GM12878 (cell line): ENCODE results near the gene TMEM140.

Source experiments
- CTCF ChIP-seq, 3 experiments: IDR thresholded peaks in 2 of 3; conservative IDR thresholded peaks in 1 of 3; 2 replicates each; pipeline ENCODE4 v1.5.1; 2011; ENCODE audit warnings: low read depth in 3 of 3, low read length in 3 of 3, mild to moderate bottlenecking in 3 of 3, control low read depth in 2 of 3, moderate library complexity in 2 of 3, inconsistent platforms in 1 of 3, mixed read lengths in 1 of 3; ENCODE audit not compliant: control insufficient read depth in 2 of 3, insufficient read depth in 1 of 3; ENCODE audit errors: extremely low read depth in 1 of 3
- EZH2 ChIP-seq: IDR thresholded peaks from 2 replicates; pipeline ENCODE4 v1.6.1; 2012; ENCODE audit warnings: low read depth, mild to moderate bottlenecking, control low read depth, inconsistent platforms, low read length, borderline replicate concordance; ENCODE audit not compliant: control insufficient read depth
- GATAD2B ChIP-seq: fragments of 450-650 bp; conservative IDR thresholded peaks from 2 replicates; pipeline ENCODE4 v1.6.1; 2017; ENCODE audit warnings: low read depth, mild to moderate bottlenecking, moderate library complexity
- HCFC1 ChIP-seq: fragments of 150-350 bp; IDR thresholded peaks from 2 replicates; pipeline ENCODE4 v1.6.1; 2014; ENCODE audit warnings: low read length
- POLR2AphosphoS5 ChIP-seq: IDR thresholded peaks from 2 replicates; pipeline ENCODE4 v1.6.1; 2011; ENCODE audit warnings: mild to moderate bottlenecking, low read length, inconsistent platforms
- SIN3A ChIP-seq: IDR thresholded peaks from 2 replicates; pipeline ENCODE4 v1.6.1; 2012; ENCODE audit warnings: low read depth, low read length, improper control_type of control experiment
- SUZ12 ChIP-seq: fragments of 200-600 bp; sonication (generic); IDR thresholded peaks from one replicate; pipeline ENCODE4 v1.6.1; 2018; ENCODE audit warnings: antibody characterized with exemption, mild to moderate bottlenecking; ENCODE audit not compliant: unreplicated experiment
- TF ChIP-seq, protein P1 (sequence below): IDR thresholded peaks from 2 replicates; pipeline ENCODE4 v1.6.1; 2012; ENCODE audit warnings: low read length, inconsistent platforms

DNA sequence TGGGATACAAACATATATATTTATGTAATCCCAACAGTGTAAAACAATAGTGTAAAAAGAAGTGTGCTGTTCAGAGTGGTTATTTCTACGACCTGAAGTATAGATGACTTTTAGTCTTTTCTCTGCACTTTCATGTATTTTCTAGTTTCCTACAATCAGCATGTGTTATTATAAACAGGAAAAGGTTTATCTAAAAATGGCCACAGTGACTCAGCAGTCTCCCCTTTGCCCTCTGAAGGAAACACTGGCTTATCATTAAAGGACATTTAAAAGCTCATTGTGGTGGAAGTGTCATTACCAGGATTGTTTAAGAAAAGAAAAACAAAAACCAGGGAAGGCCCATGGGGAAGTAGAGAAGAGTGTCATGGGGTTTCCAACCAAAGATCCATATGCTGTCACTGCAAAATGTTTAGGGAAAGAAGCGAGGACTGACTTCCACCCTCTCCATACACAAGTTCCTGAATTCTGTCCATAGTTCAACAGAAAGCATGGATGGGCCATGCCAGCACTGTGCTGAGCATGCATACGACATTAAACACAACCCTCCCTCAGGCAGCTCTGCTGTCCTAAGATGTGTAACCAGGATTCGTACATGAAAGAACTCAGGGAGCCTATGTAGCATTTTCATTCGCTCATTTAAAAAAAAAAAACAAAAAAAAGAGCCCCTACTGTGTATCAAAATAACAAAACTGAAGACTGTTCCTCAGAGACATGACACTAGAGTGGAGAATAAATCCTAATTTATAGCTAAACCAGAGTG is 12.4 kb downstream of the TMEM140 start:
- TF ChIP-seq GATAD2B (no peak), EZH2 (no peak), SUZ12 (no peak), SIN3A (no peak), HCFC1 (no peak), POLR2AphosphoS5 (no peak), CTCF (IDR thresholded peaks at IDR 0.05 in 2 of 3, conservative IDR thresholded peaks at IDR 0.05 in 1 of 3; ENCODE audit: control insufficient read depth in 2 of 3, extremely low read depth in 1 of 3, insufficient read depth in 1 of 3, low read depth in 3 of 3, low read length in 3 of 3) (no peak)
- TF ChIP-seq, protein P1, sequence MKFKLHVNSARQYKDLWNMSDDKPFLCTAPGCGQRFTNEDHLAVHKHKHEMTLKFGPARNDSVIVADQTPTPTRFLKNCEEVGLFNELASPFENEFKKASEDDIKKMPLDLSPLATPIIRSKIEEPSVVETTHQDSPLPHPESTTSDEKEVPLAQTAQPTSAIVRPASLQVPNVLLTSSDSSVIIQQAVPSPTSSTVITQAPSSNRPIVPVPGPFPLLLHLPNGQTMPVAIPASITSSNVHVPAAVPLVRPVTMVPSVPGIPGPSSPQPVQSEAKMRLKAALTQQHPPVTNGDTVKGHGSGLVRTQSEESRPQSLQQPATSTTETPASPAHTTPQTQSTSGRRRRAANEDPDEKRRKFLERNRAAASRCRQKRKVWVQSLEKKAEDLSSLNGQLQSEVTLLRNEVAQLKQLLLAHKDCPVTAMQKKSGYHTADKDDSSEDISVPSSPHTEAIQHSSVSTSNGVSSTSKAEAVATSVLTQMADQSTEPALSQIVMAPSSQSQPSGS: no peak
